ENCODE measurements around the gene SOX8.

GRCh38 chr16:1003391-1004347 lies 22.1 kb downstream of the SOX8 start:
- TF ChIP-seq POLR2AphosphoS5 (IDR thresholded peaks at IDR 0.05; ENCODE audit: low read depth, low read length) (no peak), POLR2A (IDR thresholded peaks at IDR 0.05; ENCODE audit: low read depth, low read length) (no peak), TAF1 (IDR thresholded peaks at IDR 0.05; ENCODE audit: low read depth, low read length) (no peak), PAX5 (IDR thresholded peaks at IDR 0.05; ENCODE audit: insufficient read depth, low read length, severe bottlenecking) (no peak), POU2F2 (IDR thresholded peaks at IDR 0.05; ENCODE audit: low read depth, low read length) (no peak)

All from GM12891 (cell line).